GM21381 (cell line): ENCODE measurements around the gene DNAH1.
"Not testable (repeated sequence)": the region's sequence is repeated elsewhere in the genome, so short reads cannot be mapped to it uniquely, and the experiment has no call there.

Source experiments
- ATAC-seq: cut with Tn5 transposase; IDR thresholded peaks from one replicate; pipeline ENCODE4 v1.9.1; 2021; ENCODE audit warnings: mild to moderate bottlenecking, moderate library complexity; ENCODE audit not compliant: unreplicated experiment

DNAH1 gene

DNA sequence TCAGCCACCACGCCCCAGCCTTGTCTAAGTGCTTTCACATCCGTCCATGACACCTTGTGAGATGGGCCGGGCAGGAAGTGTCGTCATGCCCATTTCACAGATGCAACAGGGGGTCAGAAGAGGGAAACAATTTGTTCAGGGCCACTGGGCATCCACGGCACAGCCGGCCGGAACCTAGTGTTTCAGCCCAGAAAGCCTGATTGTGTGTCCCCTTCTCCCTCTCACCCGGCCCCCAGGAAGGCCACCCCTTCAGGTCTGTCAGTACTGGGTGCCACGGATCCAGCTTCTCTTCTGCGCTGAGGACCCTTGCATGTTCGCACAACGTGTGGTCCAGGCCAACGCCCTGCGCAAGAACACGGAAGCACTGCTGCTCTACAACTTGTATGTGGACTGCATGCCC lies 15.8 kb downstream of the DNAH1 start:
- no peak for ATAC-seq

DNA sequence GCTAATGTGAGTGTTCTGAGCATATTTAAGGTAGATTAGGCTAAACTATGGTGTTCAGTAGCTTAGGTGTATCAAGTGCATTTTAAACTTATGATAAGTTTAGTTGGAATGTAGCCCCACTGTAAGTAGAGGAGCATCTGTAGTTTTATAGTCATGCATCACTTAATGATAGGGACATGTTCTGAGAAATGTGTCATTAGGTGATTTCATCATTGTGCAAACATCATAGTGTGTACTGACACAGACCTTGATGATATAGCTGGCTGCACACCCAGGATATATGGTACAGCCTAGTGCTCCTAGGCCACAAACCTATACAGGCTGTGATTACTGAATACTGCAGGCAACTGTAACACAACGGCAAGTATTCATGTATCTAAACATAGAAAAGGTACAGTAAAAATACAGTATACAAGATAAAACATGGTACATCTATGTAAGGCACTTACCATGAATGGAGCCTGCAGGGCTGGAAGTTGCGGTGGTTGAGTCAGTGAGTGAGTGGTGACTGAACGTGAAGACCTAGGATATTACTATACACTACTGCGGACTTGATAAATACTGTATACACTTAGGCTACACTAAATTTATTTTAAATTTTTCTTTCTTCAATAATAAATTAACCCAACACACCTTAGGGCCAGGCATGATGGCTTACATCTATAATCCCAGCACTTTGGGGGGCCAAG lies 17.9 kb downstream of the DNAH1 start:
- no peak for ATAC-seq

DNA sequence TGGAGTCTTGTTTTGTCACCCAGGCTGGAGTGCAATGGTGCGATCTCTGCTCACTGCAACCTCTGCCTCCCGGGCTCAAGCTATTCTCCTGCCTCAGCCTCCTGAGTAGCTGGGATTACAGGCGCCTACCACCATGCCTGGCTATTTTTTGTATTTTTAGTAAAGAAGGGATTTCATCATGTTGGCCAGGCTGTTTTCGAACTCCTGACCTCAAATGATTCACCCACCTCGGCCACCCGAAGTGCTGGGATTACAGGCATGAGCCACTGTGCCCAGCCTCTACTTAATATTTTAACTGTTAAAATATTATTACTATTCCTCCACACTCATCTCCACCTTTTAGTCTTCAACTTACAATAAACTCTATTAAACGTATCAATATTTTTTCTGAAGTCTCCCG lies 22.0 kb downstream of the DNAH1 start:
- not testable (repeated sequence) for ATAC-seq

DNA sequence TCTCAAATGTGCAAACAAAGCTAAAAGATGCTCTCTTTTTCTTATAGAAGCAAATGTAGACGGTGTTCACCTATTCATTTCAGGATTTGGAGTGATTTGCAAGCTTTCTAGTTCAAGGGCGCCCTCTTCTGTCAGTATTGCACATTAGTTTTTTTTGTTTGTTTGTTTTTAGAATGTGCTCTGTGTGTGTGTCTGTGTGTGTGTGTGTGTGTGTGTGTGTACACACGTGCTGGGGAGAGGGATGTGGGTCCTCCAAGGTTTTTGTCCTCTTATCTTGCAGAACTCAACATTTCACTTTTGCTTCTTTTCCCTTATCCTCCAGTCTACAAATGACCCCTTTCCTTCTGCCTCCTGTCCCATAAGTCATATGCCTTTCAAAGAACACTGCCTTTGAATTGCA lies 23.5 kb downstream of the DNAH1 start:
- no peak for ATAC-seq

DNA sequence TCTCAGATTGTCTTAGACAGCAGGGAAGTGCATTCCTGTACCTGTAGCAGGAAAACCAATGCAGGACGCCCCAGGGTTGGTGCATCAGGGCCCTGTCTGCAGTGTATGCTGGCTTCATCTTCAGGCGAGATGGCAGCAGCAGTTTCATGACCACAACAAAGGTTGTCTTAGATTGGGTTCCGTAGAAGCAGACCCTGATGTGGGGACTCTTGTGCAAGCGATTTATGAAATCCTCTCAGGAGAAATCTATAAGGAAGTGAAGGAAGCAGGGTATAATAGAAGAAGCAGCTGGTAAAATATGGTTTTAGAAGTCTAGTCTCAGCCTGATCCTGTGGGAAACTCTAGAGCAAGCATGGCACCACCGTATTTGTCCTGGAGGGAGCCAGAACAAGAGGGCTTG lies 25.0 kb downstream of the DNAH1 start:
- no peak for ATAC-seq

DNA sequence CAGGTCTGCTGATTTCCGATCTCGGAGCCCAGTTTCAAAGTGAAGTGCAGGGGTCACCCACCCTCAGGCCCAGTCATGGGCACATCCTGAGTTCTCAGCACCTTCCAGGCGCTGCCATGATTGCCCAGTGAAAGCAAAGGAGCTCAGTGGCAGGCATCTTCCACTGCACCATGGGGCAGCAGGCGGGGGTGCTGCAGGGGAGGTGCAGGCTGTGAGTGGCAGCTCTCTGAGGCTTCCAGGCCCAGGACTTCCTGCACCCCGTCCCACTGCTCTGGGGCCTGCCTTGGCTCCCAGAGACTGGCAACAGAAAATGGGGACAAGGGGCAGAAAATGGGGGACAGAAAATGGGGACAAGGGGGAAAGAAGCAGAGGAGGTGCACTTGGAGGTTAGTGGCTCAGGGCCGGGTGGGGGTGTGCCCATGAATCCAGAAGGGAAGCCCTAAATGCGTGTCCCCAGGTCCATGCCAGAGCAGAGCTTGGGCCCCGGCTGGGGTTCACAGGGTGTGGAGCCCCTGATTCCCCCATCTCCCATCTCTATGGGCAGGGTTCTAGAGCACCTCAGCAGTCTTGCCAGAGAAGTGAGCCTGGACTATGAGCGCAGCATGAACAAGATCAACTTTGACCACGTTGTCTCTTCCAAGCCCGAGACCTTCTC lies 28.0 kb downstream of the DNAH1 start:
- no peak for ATAC-seq

DNA sequence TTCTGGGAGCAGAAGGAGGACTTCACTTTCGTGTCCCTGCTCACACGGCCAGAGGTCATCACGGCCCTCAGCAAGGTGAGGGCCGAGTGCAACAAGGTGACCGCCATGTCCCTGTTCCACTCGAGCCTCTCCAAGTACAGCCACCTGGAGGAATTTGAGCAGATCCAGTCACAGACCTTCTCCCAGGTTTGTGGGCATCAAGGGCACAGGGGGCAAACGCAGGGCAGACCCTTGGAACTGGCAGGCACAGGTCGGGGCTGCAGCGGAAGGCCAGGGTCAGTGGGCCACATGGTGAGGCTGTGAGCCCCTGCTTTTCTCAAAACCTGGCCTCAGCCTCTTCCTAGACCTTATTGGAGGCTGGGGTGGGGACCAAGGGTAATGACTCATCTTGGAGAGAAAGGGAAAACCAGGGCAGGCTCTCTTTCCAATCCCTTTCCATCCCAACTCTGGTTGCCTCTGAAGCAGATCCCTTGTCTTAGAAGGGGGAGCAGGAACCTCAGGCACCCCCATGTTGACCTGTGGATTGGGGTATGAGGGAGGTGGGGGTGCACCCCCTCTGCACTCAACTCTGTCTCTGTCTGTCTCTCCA lies 29.5 kb downstream of the DNAH1 start:
- ATAC-seq = no peak

DNA sequence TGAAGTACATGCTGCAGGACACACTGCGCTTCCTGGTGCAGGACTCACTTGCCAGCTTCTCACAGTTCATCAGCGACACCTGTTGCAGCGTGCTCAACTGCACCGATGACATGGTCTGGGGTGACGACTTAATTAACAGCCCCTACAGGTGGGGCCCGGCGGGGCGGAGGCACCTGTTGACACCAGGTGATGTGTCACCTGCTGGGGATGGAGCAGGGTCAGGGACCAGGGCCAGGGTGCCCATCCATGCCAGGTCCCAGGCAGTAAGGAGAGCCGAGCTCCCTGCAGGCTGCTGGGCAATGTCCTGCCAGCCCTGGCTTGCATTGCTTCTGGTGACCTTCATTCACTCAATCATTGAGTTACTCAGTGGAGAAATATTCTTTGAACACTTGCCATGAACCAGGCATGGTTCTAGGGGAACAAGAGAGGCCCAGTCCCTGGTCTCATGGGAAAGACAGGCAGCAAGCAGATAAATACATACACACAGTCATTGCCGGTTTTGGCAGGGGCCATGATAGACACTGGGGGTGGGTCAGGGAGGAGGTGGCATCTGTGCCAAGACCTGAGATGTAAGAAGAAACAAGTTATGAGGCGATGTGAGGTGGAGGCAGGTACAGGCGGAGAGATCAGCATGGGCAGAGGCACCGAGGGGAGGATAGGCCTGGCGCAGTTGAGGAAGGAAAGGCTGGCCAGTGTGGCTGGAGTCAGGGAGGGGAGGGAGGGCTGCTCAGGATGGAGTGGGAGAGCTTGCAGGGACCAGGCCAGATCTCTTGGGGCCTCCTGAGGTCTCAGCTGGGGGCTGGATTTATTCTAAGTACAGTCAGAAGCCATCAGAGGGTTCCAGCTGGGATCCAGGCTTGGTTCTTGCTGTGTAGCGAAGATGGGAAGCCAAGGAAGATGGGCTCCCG lies 30.8 kb downstream of the DNAH1 start:
- no peak for ATAC-seq

DNA sequence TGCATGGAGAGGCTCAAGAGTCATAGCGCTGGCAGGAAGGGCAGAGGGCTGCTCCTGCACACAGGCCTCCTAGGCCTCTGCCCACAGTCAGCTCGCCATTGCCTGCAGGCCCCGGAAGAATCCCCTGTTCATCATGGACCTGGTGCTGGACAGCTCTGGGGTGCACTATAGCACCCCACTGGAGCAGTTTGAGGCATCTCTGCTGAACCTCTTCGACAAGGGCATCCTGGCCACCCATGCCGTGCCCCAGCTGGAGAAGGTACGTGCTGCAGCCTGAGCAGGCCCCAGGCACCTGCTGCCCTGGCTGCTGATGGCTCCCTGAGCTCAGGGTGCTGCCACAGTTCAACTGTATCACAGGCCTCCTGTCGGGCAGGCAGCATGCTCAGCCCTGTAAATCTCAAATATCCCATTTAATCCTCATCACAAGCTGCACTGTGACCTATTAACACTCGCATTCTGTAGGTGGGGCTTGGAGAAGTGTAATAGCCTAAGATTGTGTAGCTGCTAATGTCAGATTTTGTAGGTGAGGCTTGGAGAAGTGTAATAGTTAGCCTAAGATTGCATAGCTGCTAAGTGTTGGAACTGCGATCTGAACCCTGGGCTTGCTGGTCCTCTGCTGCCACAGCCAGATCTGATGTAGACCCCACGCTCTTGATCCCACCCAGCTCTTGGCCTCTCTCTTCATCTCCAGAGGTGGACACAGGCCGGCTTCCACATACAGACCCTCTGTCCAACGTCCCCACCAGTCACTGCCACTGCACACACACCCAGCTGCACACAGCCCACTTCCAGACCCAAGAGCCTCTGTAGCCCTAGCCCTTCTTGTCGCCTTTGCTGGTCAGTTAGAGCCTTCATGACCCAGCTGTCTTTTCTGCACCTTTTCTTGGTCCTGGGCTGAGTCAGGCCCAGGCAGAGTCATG lies 31.9 kb downstream of the DNAH1 start:
- ATAC-seq = no peak

DNA sequence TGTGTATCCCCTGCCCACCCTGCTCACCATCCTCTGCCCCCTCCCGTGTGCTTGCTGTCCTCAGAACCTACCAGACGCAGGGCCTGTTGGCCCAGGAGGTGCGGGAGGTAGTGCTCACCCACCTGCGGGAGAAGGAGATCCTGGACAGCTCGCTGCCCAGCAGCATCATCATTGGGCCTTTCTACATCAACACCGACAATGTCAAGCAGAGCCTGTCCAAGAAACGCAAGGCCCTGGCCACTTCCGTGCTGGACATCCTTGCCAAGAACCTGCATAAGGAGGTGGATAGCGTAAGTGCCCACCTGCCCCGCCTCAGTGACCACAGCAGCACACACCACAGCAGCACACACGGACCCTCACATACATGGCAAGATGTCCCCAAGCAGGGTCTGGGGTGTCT lies 33.0 kb downstream of the DNAH1 start:
- ATAC-seq = no peak

DNA sequence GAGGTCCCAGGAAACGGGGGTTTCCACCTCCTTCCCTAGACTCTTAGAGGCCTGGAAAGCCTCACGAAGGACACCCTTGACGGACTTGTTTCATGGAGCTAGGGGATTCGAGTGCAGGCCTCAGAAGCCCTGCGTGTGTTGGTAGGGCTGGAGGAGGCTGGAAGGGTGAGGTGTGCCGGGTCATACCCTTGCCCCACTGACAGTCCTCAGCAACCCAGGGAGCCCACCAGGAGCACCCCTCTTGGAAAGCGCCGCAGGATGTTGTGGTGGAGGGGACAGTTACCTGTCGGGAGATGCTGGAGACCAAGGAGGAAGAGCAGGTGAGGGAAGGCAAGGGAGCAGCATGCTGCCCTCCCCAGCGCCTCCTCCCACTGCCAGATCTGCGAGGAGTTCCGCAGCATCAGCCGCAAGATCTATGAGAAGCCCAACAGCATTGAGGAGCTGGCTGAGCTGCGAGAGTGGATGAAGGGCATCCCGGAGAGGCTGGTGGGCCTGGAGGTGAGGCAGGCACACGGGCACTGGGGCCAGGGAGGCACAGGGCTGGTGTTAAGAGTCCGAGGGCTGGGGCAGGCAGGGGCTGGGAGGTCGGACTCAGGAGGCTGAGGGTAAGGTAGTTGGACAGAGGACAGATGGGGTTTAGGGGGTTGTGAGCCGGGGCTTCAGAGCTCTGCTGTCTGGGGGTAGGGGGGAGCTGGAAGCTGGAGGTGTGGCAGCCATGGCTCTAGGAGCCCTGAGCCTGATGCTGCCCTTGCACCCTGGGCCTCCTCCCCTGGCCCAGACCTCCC lies 33.7 kb downstream of the DNAH1 start:
- ATAC-seq = no peak

DNA sequence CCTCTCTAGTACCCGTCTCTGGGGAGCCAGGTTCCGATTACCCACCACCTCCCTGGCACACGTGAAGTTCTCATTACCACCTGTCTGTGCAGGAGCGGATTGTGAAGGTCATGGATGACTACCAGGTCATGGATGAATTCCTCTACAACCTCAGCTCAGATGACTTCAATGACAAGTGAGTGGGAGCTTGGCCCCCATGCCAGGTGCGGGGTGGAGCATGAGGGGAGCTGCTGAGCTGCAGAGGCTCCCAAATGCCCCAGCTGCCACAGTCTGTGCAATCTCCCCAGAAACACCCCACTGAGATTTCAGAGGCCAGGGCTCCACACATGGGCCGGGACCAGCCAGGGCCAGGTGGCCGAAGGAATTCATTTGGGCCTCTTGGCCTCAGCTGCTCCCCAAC lies 34.3 kb downstream of the DNAH1 start:
- no peak for ATAC-seq

DNA sequence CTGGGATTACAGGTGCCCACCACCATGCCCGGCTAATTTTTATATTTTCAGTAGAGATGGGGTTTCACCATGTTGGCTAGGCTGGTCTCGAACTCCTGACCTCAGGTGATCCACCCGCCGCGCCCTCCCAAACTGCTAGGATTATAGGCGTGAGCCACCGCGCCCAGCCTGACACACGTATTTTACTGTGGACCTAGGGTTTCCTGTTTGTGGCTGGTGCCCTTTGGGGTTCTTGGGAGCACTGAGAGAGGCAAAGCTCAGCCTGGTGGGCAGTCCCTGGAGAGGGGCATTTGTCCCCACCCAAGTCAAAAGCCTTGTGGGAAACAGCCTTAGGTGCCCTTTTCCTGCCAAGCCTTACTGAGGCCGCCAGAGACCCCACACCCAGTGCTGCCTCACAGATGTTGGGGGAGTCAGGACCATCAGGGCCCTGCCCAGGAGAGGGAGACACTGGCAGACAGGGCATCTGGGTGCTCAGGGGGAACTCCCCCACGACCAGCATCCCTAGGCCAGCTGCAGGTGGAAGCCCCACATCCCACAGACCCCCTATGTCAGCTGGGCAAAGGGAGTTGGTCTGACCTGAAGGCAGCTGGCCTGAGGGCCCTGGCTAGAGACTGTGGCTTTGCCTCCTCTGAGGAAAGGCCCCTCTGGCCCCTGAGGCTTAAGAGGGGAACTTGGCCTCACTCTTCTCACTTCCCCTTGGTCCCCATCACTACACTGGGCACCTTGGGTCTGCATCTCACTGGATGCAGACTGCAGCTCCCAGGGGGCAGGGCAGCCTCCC lies 35.1 kb downstream of the DNAH1 start:
- no peak for ATAC-seq

DNA sequence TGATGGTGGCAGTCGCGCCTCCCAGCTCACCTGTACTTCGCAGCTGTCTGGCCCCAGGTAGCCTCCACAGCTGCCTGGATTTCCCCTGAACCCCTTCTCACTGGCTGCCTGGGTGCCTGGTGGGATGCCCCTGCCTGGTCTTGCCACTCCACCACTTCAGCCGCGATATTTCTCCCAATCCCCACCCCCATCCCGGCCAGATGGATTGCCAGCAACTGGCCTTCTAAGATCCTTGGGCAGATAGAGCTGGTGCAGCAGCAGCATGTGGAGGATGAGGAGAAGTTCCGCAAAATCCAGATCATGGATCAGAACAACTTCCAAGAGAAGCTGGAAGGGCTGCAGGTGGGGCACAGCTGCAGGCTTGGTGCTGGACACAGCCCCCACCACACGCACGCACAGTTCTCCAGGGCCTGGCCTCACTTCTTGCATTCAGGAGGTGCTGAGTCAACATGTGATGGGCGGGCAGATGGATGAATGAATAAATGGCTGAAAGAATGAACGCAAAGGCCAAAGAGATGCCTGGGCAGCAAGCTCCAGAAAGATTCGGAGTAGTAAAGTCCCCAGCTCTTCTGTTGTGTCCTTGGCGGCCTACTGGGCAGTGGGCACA lies 35.7 kb downstream of the DNAH1 start:
- no peak for ATAC-seq

DNA sequence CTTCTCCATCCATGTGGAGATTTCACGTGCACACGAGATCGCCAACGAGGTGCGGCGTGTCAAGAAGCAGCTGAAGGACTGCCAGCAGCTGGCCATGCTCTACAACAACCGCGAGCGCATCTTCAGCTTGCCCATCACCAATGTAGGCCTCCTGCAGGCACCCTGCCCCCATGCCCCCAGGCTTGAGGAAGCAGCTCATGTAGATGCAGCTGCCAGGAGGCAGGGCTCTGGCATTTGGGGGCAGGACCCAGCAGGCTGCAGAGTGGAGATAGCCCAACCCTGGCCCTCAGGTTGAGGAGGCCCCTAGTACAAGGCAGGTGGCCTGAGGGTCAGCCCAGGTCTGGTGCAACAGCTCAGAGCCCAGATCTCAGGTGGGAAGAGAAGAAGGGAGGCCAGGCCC lies 36.4 kb downstream of the DNAH1 start:
- no peak for ATAC-seq

DNA sequence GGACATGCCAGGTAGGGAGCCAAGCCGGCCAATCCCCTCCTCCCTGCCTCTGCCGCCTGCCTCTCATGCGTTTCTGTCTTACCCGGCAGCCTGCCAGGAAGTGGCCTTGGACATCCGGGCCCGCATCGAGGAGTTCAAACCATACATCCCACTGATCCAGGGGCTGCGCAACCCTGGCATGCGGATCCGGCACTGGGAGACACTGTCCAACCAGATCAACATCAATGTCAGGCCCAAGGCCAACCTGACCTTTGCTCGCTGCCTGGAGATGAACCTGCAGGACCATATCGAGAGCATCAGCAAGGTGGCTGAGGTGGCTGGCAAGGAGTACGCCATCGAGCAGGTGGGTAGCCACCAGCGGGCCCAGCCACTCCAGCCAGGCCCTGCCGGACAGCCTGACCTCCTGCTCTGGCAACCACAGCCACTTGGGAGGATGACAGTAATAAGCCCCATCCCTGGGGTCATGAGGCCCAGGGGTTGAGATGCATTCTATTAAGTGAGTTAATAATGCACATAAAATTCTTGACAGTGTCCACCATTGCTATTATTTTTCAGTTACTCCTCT lies 37.3 kb downstream of the DNAH1 start:
- ATAC-seq = no peak

DNA sequence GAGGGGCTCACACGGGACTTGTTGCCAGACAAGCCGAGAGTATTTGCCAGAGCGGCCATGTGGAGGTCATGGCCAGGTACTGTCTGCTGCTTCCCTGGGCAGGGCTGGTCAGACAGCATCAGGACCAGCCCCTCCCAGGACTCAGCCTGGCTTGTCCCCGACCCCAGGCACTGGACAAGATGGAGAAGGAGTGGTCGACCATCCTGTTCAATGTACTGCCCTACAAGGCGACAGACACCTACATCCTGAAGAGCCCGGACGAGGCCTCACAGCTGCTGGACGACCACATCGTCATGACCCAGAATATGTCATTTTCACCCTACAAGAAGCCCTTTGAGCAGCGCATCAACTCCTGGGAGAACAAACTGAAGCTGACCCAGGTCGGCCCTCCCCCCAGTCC lies 38.6 kb downstream of the DNAH1 start:
- no peak for ATAC-seq

DNA sequence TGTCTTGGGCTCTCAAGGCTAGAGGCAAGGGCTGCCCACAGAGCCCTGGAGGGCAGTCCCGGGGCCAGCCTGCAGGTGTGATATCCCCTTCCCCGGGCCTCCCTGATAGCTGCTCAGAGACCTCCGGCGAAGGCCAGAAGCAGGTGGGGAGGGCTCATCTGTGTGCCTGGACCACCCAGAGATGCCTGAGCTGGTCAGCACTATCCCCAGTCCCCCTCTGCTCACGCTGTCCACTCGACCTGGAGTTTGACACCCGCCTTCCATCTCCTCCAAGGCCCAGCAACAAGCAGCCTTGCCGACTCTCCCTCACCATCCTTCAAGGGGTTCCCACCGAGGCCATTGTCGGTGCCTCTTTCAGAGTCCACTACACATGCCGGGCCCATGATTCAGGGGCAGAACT lies 39.4 kb downstream of the DNAH1 start:
- ATAC-seq = no peak
